ENCODE data around the gene OTUD7B. TPM values are rescaled to one million over a fixed set of nuclear protein-coding genes. Genes with fewer than 3 reads are reported as not detected.

Gene OTUD7B
- total and polyA plus RNA-seq, 12 donors: 5.7 to 45.7 (median 19.8) TPM

- 19 to 28% (median 24%) methylated on average over 9 of the region's 9 CpGs for WGBS, 4 donors
- peak overlapping the region in 1 of 5 donors; percentile 22 for H3K27ac ChIP-seq
- H3K4me3 ChIP-seq: peak overlapping the region in 1 of 4 donors; percentile 64
- no peaks in the 10 kb centered on the region for H3K9me3 ChIP-seq (replicated peaks in 1 of 3)
- TF ChIP-seq, protein P1, sequence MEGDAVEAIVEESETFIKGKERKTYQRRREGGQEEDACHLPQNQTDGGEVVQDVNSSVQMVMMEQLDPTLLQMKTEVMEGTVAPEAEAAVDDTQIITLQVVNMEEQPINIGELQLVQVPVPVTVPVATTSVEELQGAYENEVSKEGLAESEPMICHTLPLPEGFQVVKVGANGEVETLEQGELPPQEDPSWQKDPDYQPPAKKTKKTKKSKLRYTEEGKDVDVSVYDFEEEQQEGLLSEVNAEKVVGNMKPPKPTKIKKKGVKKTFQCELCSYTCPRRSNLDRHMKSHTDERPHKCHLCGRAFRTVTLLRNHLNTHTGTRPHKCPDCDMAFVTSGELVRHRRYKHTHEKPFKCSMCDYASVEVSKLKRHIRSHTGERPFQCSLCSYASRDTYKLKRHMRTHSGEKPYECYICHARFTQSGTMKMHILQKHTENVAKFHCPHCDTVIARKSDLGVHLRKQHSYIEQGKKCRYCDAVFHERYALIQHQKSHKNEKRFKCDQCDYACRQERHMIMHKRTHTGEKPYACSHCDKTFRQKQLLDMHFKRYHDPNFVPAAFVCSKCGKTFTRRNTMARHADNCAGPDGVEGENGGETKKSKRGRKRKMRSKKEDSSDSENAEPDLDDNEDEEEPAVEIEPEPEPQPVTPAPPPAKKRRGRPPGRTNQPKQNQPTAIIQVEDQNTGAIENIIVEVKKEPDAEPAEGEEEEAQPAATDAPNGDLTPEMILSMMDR (IDR thresholded peaks at IDR 0.05): no peak
- TF ChIP-seq POLR2A (IDR thresholded peaks at IDR 0.05): no peak
- intact Hi-C loops (cut with DNase I): no loop called here
- no peak for DNase-seq
- no peaks in the 10 kb centered on the region for H3K27me3 ChIP-seq
- H3K36me3 ChIP-seq (replicated peaks in 1 of 2): no peaks in the 10 kb centered on the region
- H3K4me1 ChIP-seq (replicated peaks in 1 of 2): peaks cover 0 to 9% of the 10 kb centered on the region in 2 donors
Measured at GRCh38 chr1:149916193-149916897, 94.2 kb downstream of the OTUD7B start.

GRCh38 chr1:149915429-149916192, 94.9 kb downstream of the OTUD7B start:
- WGBS, 4 donors: 84 to 91% (median 85%) methylated on average over 9 to 11 of the region's 11 CpGs

GRCh38 chr1:149914545-149914944, 96.0 kb downstream of the OTUD7B start:
- no peak for DNase-seq
- Histone ChIP-seq H3K27ac (no peak overlapping the region), H3K4me1 (replicated peaks in 1 of 2) (peaks cover 0 to 9% of the 10 kb centered on the region in 2 donors), H3K4me3 (no peak overlapping the region), H3K27me3 (no peaks in the 10 kb centered on the region), H3K36me3 (replicated peaks in 1 of 2) (no peaks in the 10 kb centered on the region), H3K9me3 (replicated peaks in 1 of 3) (no peaks in the 10 kb centered on the region)
- TF ChIP-seq POLR2A (IDR thresholded peaks at IDR 0.05): no peak
- TF ChIP-seq, protein P1 (IDR thresholded peaks at IDR 0.05): no peak
- 74 to 100% (median 92%) methylated on average over 1 of the region's 1 CpG for WGBS, 4 donors
- intact Hi-C loops (cut with DNase I): no loop called here

More at GRCh38 chr1:149915429-149916192, 94.9 kb downstream of the OTUD7B start:
- peak overlapping the region in 1 of 5 donors; percentile 22 for H3K27ac ChIP-seq
- TF ChIP-seq POLR2A (IDR thresholded peaks at IDR 0.05): no peak
- TF ChIP-seq, protein P1 (IDR thresholded peaks at IDR 0.05): no peak
- no peaks in the 10 kb centered on the region for H3K9me3 ChIP-seq (replicated peaks in 1 of 3)
- peaks cover 0 to 9% of the 10 kb centered on the region in 2 donors for H3K4me1 ChIP-seq (replicated peaks in 1 of 2)
- no peak for DNase-seq
- no peak overlapping the region for H3K4me3 ChIP-seq
- intact Hi-C loops (cut with DNase I): no loop called here
- no peaks in the 10 kb centered on the region for H3K27me3 ChIP-seq
- no peaks in the 10 kb centered on the region for H3K36me3 ChIP-seq (replicated peaks in 1 of 2)

DNA sequence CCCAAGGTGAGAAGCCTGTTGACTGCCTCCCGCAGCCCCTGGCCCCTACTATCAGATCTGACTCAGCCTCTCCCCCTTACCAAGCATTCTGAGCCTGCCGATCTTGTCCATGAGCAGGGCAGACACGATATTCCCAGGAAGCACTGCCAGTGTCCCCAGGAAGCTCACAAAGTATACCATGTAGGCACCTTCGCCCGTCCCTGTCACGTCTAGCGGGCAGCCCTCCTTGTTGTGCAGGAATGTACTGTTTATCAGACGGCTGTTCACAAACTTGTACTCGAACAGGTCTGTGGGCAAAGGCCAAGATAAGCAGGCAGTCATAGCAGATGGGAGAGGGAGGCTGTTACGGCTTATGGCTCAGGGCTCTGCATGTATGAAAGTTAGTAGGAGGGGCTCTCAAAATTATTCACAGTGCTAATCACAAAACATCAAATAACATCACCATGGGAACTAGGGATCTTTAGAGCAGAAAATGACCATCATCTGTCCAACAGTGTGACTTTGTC, 103.9 kb downstream of the OTUD7B start:
- H3K4me1 ChIP-seq (replicated peaks in 1 of 2): no peaks in the 10 kb centered on the region
- H3K4me3 ChIP-seq: no peak overlapping the region
- H3K36me3 ChIP-seq (replicated peaks in 1 of 2): no peaks in the 10 kb centered on the region
- H3K9me3 ChIP-seq (replicated peaks in 1 of 3): no peaks in the 10 kb centered on the region
- H3K27me3 ChIP-seq: no peaks in the 10 kb centered on the region
- H3K27ac ChIP-seq: no peak overlapping the region
- no peak for TF ChIP-seq POLR2A (IDR thresholded peaks at IDR 0.05)
- TF ChIP-seq, protein P1 (IDR thresholded peaks at IDR 0.05): no peak
- intact Hi-C loops (cut with DNase I): no loop called here
- 79 to 95% (median 87%) methylated on average over 9 to 10 of the region's 10 CpGs for WGBS, 4 donors
- no peak for DNase-seq

Measured in adrenal gland (tissue), 12 donors.